Caki2 (cell line): Measurements from ENCODE around the gene WDFY3. TPM values are rescaled to one million over a fixed set of nuclear protein-coding genes. Genes with fewer than 3 reads are reported as not detected.
"Not testable (repeated sequence)": the region's sequence is repeated elsewhere in the genome, so short reads cannot be mapped to it uniquely, and the experiment has no call there.

Experiments used
- DNase-seq: peaks from one replicate; pipeline ENCODE4 v3.0.0-alpha.2; 2015; ENCODE audit warnings: low read depth
- in situ Hi-C: cut with HindIII; loops from 2 replicates; pipeline ENCODE4 v1.10.0; 2016; ENCODE audit warnings: low sequenced_read_pairs, low pct_unique_long_range_greater_than_20kb, mixed read lengths
- total RNA-seq: library from RNA; depleted of rRNA; stranded (reverse); fragments of >200 nt; shearing (Covaris generic); gene quantifications from 2 replicates; pipeline ENCODE4 v1.2.3, GENCODE V29; 2014; ENCODE audit warnings: low replicate concordance

The WDFY3 gene
- total RNA-seq, 1 experiment from 2014 or later = 30.3 TPM

DNA sequence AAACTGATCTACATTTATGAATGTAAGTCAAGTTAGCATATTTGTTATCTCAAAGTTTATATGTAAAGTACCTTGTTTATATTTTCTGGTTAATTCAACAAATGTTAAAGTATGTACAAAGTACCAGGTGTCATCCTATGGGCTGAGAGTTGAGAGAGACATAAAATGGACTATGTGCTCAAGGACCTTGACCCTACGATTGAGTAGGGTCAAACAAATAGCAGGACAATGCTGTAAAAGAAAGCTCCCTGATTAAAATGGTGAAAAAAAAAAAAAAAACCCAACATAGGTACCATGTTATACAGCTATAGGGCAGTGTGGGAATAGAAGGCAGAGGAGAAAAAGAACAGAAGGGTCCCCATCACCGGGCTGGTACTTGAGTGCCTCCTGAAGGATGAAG lies 260.2 kb downstream of the WDFY3 start:
- in situ Hi-C loops = no loop called here
- no peak for DNase-seq

GRCh38 chr4:84699001-84699671 lies 267.4 kb downstream of the WDFY3 start:
- in situ Hi-C loops = no loop called here
- no peak for DNase-seq

GRCh38 chr4:84697615-84698201 lies 268.8 kb downstream of the WDFY3 start:
- in situ Hi-C loops = no loop called here
- DNase-seq = no peak

DNA sequence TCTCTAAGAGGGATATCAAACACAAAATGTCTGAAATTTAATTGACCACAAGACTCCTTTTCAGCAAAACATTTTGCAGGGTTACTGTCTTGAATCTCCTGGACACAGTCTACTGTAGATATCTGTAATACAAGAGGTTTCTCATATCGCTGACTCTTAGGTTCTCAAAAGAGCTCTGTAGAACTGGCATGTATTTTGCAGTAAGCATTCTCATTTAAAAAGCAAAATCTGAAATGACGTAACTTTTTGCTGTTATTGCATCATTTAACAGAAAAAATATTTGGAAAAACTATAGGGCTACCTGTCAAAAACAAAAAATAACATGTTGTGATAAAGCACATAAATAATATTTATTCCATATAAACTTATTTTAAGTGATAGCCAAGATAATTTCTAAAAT lies 269.3 kb downstream of the WDFY3 start:
- no peak for DNase-seq
- in situ Hi-C loops = no loop called here

DNA sequence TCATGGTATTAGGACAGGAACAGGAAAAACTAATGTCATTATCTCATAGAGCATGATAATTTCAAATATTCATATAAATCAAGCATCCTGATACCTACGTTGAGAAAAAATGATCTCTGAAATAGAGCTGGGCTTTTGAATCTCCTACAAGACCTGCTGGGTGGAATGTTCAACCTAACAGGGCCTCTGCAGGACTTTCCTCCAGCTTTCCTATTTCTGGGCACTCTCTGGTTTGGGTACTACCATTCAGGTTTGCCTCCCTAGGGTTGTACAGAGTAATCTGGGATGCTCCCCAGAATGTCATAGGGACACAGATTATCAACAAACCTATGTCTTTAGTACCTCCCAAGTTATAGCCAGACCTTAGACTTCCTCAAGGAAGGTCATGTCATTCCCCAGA lies 274.7 kb downstream of the WDFY3 start:
- in situ Hi-C loops = no loop called here
- no peak for DNase-seq

GRCh38 chr4:84691170-84691691 lies 275.3 kb downstream of the WDFY3 start:
- DNase-seq = no peak
- in situ Hi-C loops = no loop called here

GRCh38 chr4:84690481-84690880 lies 276.0 kb downstream of the WDFY3 start:
- no peak for DNase-seq
- in situ Hi-C loops = no loop called here

DNA sequence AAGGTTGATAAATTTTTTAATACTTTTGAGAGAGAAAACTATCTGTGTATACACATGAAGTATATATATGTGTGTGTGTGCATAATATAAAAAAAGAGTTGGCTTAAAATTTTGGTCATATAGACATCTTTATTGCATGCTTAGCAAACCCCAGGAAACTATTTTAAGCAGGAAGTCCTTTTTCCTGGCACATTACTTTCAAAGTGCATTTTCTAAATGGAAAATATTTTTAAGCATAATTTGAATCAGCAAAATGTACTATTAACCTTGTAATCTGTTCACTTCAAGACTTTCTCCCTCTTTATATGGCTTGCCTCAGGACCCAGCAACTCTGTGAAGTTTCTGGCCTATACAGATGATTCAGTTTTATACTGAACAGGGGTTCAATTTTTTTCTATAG lies 277.3 kb downstream of the WDFY3 start:
- in situ Hi-C loops = no loop called here
- no peak for DNase-seq

DNA sequence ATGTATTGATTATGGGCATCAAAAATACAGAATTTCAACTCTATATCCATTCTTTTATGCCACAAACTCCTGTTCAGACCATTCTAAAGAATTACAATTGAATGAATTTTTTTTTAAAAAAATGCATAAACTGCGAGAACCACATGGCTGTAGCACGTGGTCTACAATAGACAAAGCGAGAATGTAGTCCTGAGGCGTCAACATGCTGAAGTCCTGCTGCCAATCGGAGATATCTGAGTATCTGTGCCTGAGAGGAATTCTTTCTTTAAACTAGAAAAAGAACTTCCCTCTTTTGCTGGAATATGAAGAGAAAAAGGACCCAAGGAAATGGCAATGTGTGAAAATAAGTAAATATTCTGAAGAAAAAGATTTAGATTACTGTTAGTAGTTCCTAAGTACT lies 277.9 kb downstream of the WDFY3 start:
- DNase-seq = no peak
- in situ Hi-C loops = no loop called here

GRCh38 chr4:84685105-84685504 lies 281.4 kb downstream of the WDFY3 start:
- in situ Hi-C loops = no loop called here
- DNase-seq = no peak

- in situ Hi-C loops = no loop called here
- no peak for DNase-seq
These were observed 282.1 kb downstream of the WDFY3 start for GRCh38 chr4:84684361-84684760.

- in situ Hi-C loops = no loop called here
- DNase-seq = no peak
These were observed 283.2 kb downstream of the WDFY3 start for GRCh38 chr4:84683064-84683850.

GRCh38 chr4:84682661-84683060 lies 283.8 kb downstream of the WDFY3 start:
- DNase-seq, in situ Hi-C loops: not testable (repeated sequence)

DNA sequence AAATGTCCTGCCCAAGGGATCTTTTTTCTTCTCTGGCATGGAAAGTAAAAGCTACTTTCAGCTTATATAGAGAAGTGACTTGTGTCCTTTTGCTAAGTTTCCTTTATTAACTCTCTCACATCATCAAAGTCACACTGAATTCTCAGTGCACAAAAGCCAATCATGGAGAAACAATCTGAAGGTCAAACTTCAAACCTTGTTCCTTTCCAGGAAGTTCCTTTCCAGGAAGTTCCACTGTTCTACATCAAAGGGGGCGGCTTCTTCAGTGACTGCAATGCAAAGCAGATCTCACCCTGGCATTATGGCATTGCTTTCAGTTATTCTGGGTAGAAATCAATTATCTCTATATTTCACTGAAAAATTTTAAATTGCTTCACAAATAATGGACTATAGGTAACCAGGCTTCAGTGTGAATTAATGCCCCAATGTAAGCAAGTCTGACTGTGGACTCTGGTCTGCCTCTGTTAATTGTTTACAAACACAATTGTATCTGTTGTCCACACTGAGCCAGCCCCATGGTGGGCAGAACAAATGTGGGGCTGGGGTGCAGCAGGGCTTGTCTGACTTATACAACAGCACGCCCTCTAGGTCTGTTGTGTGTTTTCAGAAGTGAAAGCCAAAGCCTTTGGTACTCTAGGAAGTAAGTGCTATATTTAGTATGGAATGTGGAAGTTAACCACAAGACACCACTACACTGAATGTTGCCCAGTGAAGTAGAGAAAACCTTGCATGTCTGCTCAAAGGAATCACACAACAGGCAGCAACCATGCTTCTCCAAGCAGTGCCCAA lies 284.8 kb downstream of the WDFY3 start:
- peak; percentile 49 for DNase-seq
- in situ Hi-C loops = no loop called here

DNA sequence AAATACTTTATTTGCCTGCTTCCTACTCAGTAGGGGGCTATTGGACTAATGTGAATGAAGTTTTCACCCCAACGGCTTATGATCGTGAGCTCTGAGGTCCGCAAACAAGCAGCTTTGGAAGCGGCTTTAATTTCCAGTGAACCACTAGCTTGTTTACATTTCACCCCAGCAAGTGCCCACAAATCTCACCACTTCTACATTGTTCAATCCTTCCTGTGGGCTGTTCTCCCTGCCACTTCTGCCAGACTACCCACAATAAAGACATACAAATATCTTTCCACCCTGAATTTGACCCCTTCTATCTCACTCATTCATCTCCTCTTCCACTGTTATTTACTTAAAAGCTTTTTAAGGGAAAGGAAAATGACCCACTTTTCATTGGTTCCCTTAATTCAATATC lies 285.5 kb downstream of the WDFY3 start:
- in situ Hi-C loops = no loop called here
- DNase-seq = no peak

DNA sequence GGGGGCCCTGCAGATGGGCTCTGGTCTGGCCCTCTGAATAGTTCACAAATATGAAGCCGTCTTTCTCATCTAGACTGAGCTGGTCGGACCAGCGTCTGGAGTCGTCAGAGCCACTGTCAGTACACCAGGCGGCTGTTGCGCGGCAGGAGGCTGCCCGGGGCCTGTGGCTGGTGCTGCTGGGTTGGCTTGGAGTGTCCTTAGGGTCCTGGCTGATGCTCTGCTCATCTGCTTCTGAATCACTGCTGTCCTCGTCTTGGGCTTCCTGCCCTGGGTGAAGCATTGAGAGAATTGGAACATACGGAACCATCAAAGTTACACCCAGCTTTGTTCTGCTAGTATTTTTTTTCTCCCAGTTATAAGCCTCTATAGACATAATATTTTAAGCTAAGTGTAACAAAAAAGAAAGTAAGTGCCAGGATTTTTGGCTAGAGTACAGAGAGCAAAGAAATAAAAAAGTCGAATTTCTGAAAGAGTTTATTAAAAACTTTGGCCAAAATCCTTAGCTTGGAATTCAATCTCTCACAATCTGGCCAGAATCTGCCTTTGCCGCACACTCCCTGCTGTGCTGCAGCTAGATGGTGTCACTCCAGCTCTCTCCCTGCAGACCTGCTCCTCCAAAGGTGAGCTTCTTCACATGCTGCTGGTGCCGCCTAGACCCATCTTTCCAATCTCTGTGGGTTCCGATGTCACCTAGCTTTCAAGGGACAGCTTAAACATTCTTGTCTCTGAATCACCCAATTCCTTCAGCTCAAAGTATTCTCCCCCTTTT lies 287.3 kb downstream of the WDFY3 start:
- in situ Hi-C loops = no loop called here
- no peak for DNase-seq

GRCh38 chr4:84677995-84678394 lies 288.5 kb downstream of the WDFY3 start:
- in situ Hi-C loops = no loop called here
- DNase-seq = no peak

GRCh38 chr4:84677093-84677492 lies 289.4 kb downstream of the WDFY3 start:
- no peak for DNase-seq
- in situ Hi-C loops = no loop called here
